Cardiac muscle cell (in vitro differentiated cells and primary cell): ENCODE measurements around the gene LRMDA. TPM values are rescaled to one million over a fixed set of nuclear protein-coding genes. Genes with fewer than 3 reads are reported as not detected.

Experiments
- DNase-seq, 2 donors: peaks; one replicate each; pipeline versions ENCODE4 v3.0.0 to v3.0.0-alpha.2; 2010 to 2017; ENCODE audit warnings: low read depth in 1 of 2, low spot score in 1 of 2
- H3K27ac ChIP-seq: fragments of 200-600 bp; sonication (generic); 2 replicates; pipeline ENCODE4 v1.5.1; 2016
- H3K27me3 ChIP-seq: fragments of 200-600 bp; sonication (generic); 2 replicates; pipeline ENCODE4 v1.6.0; 2016; ENCODE audit warnings: control low read depth
- H3K36me3 ChIP-seq: fragments of 200-600 bp; sonication (generic); 2 replicates; pipeline ENCODE4 v1.5.1; 2016; ENCODE audit warnings: control low read depth
- H3K4me1 ChIP-seq: fragments of 200-600 bp; sonication (generic); 2 replicates; pipeline ENCODE4 v1.8.1; 2017; ENCODE audit warnings: low read depth, mild to moderate bottlenecking, mixed run types
- H3K4me3 ChIP-seq: fragments of 200-600 bp; sonication (generic); 2 replicates; pipeline ENCODE4 v1.5.1; 2016; ENCODE audit warnings: mild to moderate bottlenecking
- H3K9me3 ChIP-seq: fragments of 200-600 bp; sonication (generic); 2 replicates; pipeline ENCODE4 v1.5.1; 2017; ENCODE audit warnings: low read depth, mild to moderate bottlenecking, control low read depth
- CTCF ChIP-seq: IDR thresholded peaks from 2 replicates; pipeline ENCODE4 v1.5.1; 2012; ENCODE audit warnings: low read depth, mild to moderate bottlenecking, low read length
- polyA plus RNA-seq: library from polyadenylated mRNA; unstranded; fragments of >200 nt; fragmentation: Nextera tagmentation; extraction: Ambion mirVana; gene quantifications from 2 replicates; pipeline ENCODE4 v1.2.1, GENCODE V29; 2016
- total RNA-seq: library from RNA; depleted of rRNA; stranded (reverse); fragments of >200 nt; gene quantifications from 2 replicates; pipeline ENCODE4 v1.2.3, GENCODE V29; 2016

LRMDA gene
- total and polyA plus RNA-seq, 2 experiments from 2014 or later: 6.2 to 11.7 TPM

GRCh38 chr10:76270464-76270863, 839.0 kb downstream of the LRMDA start:
- Histone ChIP-seq H3K9me3 (no peaks in the 10 kb centered on the region), H3K4me3 (no peak overlapping the region), H3K27ac (no peak overlapping the region), H3K27me3 (no peaks in the 10 kb centered on the region), H3K36me3 (no peaks in the 10 kb centered on the region), H3K4me1 (no peaks in the 10 kb centered on the region)
- DNase-seq: no peak
- TF ChIP-seq CTCF: no peak

GRCh38 chr10:76274933-76275332, 843.5 kb downstream of the LRMDA start:
- no peak for TF ChIP-seq CTCF
- H3K9me3 ChIP-seq: no peaks in the 10 kb centered on the region
- no peak overlapping the region for H3K4me3 ChIP-seq
- DNase-seq: no peak
- peaks cover 14% of the 10 kb centered on the region for H3K4me1 ChIP-seq
- H3K27ac ChIP-seq: no peak overlapping the region
- H3K27me3 ChIP-seq: no peaks in the 10 kb centered on the region
- H3K36me3 ChIP-seq: no peaks in the 10 kb centered on the region

- Histone ChIP-seq H3K36me3 (no peaks in the 10 kb centered on the region), H3K4me3 (no peak overlapping the region), H3K27me3 (no peaks in the 10 kb centered on the region), H3K27ac (peak overlapping the region; percentile 15), H3K4me1 (peaks cover 22% of the 10 kb centered on the region), H3K9me3 (no peaks in the 10 kb centered on the region)
- no peak for TF ChIP-seq CTCF
- no peak for DNase-seq
Observed at GRCh38 chr10:76278811-76279460, 847.5 kb downstream of the LRMDA start.

- no peak for TF ChIP-seq CTCF
- Histone ChIP-seq H3K36me3 (no peaks in the 10 kb centered on the region), H3K9me3 (no peaks in the 10 kb centered on the region), H3K4me1 (peaks cover 22% of the 10 kb centered on the region), H3K4me3 (no peak overlapping the region), H3K27me3 (no peaks in the 10 kb centered on the region), H3K27ac (no peak overlapping the region)
- DNase-seq: no peak
Observed at GRCh38 chr10:76281659-76282058, 850.2 kb downstream of the LRMDA start.

GRCh38 chr10:76282061-76283025, 850.9 kb downstream of the LRMDA start:
- Histone ChIP-seq H3K4me3 (no peak overlapping the region), H3K36me3 (no peaks in the 10 kb centered on the region), H3K27ac (no peak overlapping the region), H3K9me3 (no peaks in the 10 kb centered on the region), H3K27me3 (no peaks in the 10 kb centered on the region), H3K4me1 (peaks cover 22% of the 10 kb centered on the region)
- DNase-seq: peak in 1 of 2 donors; percentile 47
- no peak for TF ChIP-seq CTCF
